GM23248 (cell line): ENCODE measurements around the gene KDM3B. TPM values are rescaled to one million over a fixed set of nuclear protein-coding genes. Genes with fewer than 3 reads are reported as not detected.
A peak's percentile ranks its signal among the peaks of the same experiment; 100 is the strongest.

ENCODE experiments used
- DNase-seq: peaks from one replicate; pipeline ENCODE4 v3.0.0-alpha.2; 2015
- H2AFZ ChIP-seq: fragments of 200-600 bp; sonication (generic); 2 replicates; pipeline ENCODE4 v1.6.1; 2016; ENCODE audit warnings: antibody characterized with exemption
- H3F3A ChIP-seq: fragments of 200-600 bp; sonication (generic); 2 replicates; pipeline ENCODE4 v1.6.1; 2016; ENCODE audit warnings: mild to moderate bottlenecking, antibody characterized with exemption, mixed run types; ENCODE audit not compliant: insufficient read depth
- H3K27ac ChIP-seq: fragments of 200-600 bp; sonication (generic); 2 replicates; pipeline ENCODE4 v1.5.1; 2016; ENCODE audit warnings: mild to moderate bottlenecking
- H3K27me3 ChIP-seq: fragments of 200-600 bp; sonication (generic); replicated peaks from 2 replicates; pipeline ENCODE4 v1.6.1; 2016; ENCODE audit warnings: mild to moderate bottlenecking; ENCODE audit not compliant: insufficient read depth
- H3K36me3 ChIP-seq: fragments of 200-600 bp; sonication (generic); 2 replicates; pipeline ENCODE4 v1.6.1; 2016; ENCODE audit warnings: low read depth, mild to moderate bottlenecking
- H3K4me1 ChIP-seq: fragments of 200-600 bp; sonication (generic); 2 replicates; pipeline ENCODE4 v1.6.1; 2016; ENCODE audit warnings: mild to moderate bottlenecking; ENCODE audit not compliant: insufficient read depth
- H3K4me2 ChIP-seq: fragments of 200-600 bp; sonication (generic); one replicate; pipeline ENCODE4 v1.6.1; 2016; ENCODE audit warnings: mild to moderate bottlenecking; ENCODE audit not compliant: unreplicated experiment
- H3K4me3 ChIP-seq: fragments of 200-600 bp; sonication (generic); 2 replicates; pipeline ENCODE4 v1.5.1; 2016; ENCODE audit warnings: mild to moderate bottlenecking
- H3K79me2 ChIP-seq: fragments of 200-600 bp; sonication (generic); 2 replicates; pipeline ENCODE4 v1.6.1; 2016; ENCODE audit warnings: mild to moderate bottlenecking; ENCODE audit not compliant: insufficient read depth
- H3K9ac ChIP-seq: fragments of 200-600 bp; sonication (generic); 2 replicates; pipeline ENCODE4 v1.6.1; 2016; ENCODE audit warnings: mild to moderate bottlenecking
- H3K9me2 ChIP-seq: fragments of 200-600 bp; sonication (generic); 2 replicates; pipeline ENCODE4 v1.6.1; 2016; ENCODE audit warnings: mixed run types, mild to moderate bottlenecking, moderate library complexity; ENCODE audit not compliant: insufficient read depth
- H3K9me3 ChIP-seq: fragments of 200-600 bp; sonication (generic); one replicate; pipeline ENCODE4 v1.6.1; 2017; ENCODE audit warnings: low read depth
- H4K20me1 ChIP-seq: fragments of 200-600 bp; sonication (generic); 2 replicates; pipeline ENCODE4 v1.6.0; 2016; ENCODE audit not compliant: insufficient read depth
- EZH2 ChIP-seq: fragments of 200-600 bp; sonication (generic); IDR thresholded peaks from 2 replicates; pipeline ENCODE4 v1.6.1; 2018; ENCODE audit warnings: antibody characterized with exemption, mild to moderate bottlenecking; ENCODE audit not compliant: insufficient read depth, poor library complexity, severe bottlenecking
- EZH2phosphoT487 ChIP-seq: fragments of 200-600 bp; sonication (generic); IDR thresholded peaks from 2 replicates; pipeline ENCODE4 v1.6.1; 2018; ENCODE audit warnings: antibody characterized with exemption, moderate library complexity, mild to moderate bottlenecking, low read depth; ENCODE audit not compliant: insufficient read depth
- WGBS, 2 experiments: methylation state at CpG; one replicate each; pipeline ENCODE4 v1.1.6; 2015 to 2017; ENCODE audit warnings: low lambda C conversion rate in 2 of 2, low coverage in 1 of 2; ENCODE audit errors: missing lambda C conversion rate in 2 of 2; 5-methylcytosine and 5-hydroxymethylcytosine counted together
- in situ Hi-C: fragments of 300-500 bp; cut with MboI; formaldehyde crosslinking; loops from 2 replicates; pipeline ENCODE4 v1.15.0; 2020
- polyA plus RNA-seq: library from polyadenylated mRNA; unstranded; fragments of >200 nt; fragmentation: Nextera tagmentation; extraction: Ambion mirVana; gene quantifications from 2 replicates; pipeline ENCODE4 v1.2.1, GENCODE V29; 2016
- total RNA-seq: library from RNA; depleted of rRNA; stranded (reverse); fragments of >200 nt; shearing (Covaris generic); gene quantifications from 2 replicates; pipeline ENCODE4 v1.2.3, GENCODE V29; 2014

The KDM3B gene
- total and polyA plus RNA-seq, 2 experiments from 2014 or later: 12.6 to 28.3 TPM

DNA sequence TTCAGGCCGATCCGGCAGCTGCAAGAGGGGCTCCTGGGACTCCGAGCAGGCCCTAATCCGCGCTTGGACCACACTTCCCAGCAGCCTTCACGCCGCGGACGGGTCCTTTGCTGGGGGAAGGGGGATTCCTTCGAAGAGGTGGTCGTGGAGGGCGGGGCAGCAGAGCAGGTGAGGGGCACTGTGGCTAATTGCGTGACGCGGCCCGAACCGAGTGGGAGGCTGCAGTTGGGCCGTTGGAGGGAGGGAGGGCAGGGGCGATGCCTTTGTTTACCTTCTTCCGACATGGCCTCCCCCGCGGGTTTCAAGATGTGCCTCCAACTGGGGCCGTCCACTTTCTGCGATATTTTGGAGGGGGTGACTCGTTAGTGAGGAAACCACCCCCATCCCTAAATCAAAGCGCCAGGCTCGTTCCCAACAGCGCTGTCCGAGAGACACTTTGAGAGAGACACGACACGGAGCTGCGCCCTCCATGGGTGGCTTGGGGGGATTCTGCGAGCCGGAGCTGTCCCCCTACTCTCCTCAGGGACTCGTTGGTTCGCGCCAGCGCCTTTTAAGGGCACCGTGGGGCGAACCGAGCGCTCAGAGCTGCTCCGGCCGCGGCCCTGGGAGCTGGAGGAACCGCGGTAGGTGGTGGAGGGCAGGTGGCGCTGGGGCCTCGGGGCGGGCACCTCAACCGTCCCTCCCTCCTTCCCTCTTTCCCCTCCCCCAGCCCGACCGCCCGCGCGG, 14.6 kb upstream of the KDM3B start, which contains the start of gene FAM53C:
Gene FAM53C, plus strand, starts transcription at position 582 of the 726 bp plus-strand sequence. CDS start 3,070 bp downstream, outside the sequence.
- H3K9ac ChIP-seq: peak within 1 kb of the TSS; percentile 95
- peaks cover 16% of the 10 kb centered on the region for H3K4me1 ChIP-seq
- H3K4me3 ChIP-seq: peak within 1 kb of the TSS; percentile 82
- no peaks in the 10 kb centered on the region for H3F3A ChIP-seq
- 0 to 1% methylated on average over 43 to 55 of the region's 56 CpGs for WGBS, 2 experiments
- peak within 1 kb of the TSS; percentile 92 for H3K27ac ChIP-seq
- H3K79me2 ChIP-seq: peaks cover 47% of the 10 kb centered on the region
- no peaks in the 10 kb centered on the region for H4K20me1 ChIP-seq
- H3K4me2 ChIP-seq: peak within 1 kb of the TSS; percentile 99
- no peaks in the 10 kb centered on the region for H3K27me3 ChIP-seq
- in situ Hi-C loops: no loop called here
- no peaks in the 10 kb centered on the region for H3K9me2 ChIP-seq
- H2AFZ ChIP-seq: peak within 1 kb of the TSS; percentile 90
- H3K36me3 ChIP-seq: peaks cover 7% of the 10 kb centered on the region; the same call in 1 of the 2 replicates
- peak; percentile 96 for DNase-seq
- H3K9me3 ChIP-seq: no peaks in the 10 kb centered on the region
- no peak for TF ChIP-seq EZH2phosphoT487
- no peak for TF ChIP-seq EZH2

DNA sequence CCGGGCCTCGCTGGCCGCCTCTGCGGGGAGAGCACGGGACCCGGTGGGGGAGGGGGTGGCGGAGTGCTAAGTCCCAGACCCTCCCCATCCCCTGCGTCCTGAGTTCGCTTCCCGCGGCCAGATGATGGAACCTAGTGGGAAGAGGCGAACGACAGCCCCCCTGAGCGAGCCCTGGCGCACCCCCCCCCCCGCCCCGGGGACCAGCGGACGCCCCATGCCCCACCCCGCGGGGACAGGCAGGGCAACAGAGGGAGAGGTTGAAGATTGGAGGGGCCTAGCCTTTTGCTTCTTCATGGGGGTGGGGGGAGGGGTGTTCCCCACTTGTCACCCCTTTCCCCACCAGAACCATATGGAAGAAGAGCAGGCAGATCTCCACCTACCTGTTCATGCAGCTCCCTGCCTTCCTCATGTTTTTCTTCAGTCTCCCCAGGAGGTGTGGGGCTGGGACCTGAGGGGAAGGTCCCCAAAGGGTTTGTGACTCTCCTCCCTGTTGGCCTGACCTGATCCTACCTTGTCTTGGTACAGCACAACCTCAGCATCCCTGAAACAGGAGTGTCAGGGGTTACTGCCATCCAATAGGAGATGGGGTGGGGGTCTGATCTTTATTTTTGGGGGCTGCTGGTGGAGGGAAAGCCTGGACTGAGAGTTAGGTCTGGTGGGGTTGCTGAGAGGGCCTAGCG, 13.9 kb upstream of the KDM3B start:
- H4K20me1 ChIP-seq: no peaks in the 10 kb centered on the region
- DNase-seq: no peak
- in situ Hi-C loops: no loop called here
- peak overlapping the region; percentile 92 for H3K27ac ChIP-seq
- H3K79me2 ChIP-seq: peaks cover 54% of the 10 kb centered on the region
- H3K36me3 ChIP-seq: peaks cover 14% of the 10 kb centered on the region; the same call in 1 of the 2 replicates
- peaks cover 16% of the 10 kb centered on the region for H3K4me1 ChIP-seq
- no peaks in the 10 kb centered on the region for H3K9me3 ChIP-seq
- peak overlapping the region; percentile 90 for H2AFZ ChIP-seq
- 0 to 1% methylated on average over 1 to 21 of the region's 22 CpGs for WGBS, 2 experiments
- H3K9me2 ChIP-seq: no peaks in the 10 kb centered on the region
- H3F3A ChIP-seq: no peaks in the 10 kb centered on the region
- no peaks in the 10 kb centered on the region for H3K27me3 ChIP-seq
- H3K9ac ChIP-seq: peak overlapping the region; percentile 95
- peak overlapping the region; percentile 99 for H3K4me2 ChIP-seq
- TF ChIP-seq EZH2phosphoT487 (no peak), EZH2 (no peak)
- H3K4me3 ChIP-seq: peak overlapping the region; percentile 82

DNA sequence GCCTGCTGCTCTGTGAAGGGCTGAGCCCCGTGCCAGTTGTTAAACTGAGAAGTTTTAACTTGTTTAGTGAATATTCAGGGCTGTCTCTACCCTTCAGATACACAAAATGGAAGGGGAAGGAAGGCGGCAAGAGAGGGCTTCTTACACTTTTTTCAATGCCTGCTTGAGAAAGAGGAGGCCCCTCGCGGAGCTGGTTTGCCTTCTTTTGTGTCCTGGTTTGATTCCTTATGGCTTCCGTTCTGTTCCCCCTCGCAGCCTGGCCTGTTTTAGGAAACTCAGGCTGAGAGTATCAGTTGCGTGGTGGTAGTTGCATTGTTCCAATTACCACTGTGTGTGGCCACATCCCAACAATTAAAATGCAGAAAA, 13.4 kb upstream of the KDM3B start:
- H3K27ac ChIP-seq: peak overlapping the region; percentile 92
- H3K9me2 ChIP-seq: no peaks in the 10 kb centered on the region
- peak overlapping the region; percentile 95 for H3K9ac ChIP-seq
- peak; percentile 57 for DNase-seq
- peak overlapping the region; percentile 82 for H3K4me3 ChIP-seq
- 2 to 4% methylated on average over 7 of the region's 7 CpGs for WGBS, 2 experiments
- TF ChIP-seq EZH2: no peak
- no peak for TF ChIP-seq EZH2phosphoT487
- no peaks in the 10 kb centered on the region for H4K20me1 ChIP-seq
- in situ Hi-C loops: no loop called here
- H3K4me1 ChIP-seq: peaks cover 16% of the 10 kb centered on the region
- H3K36me3 ChIP-seq: peaks cover 19% of the 10 kb centered on the region; the same call in 1 of the 2 replicates
- H3F3A ChIP-seq: no peaks in the 10 kb centered on the region
- no peaks in the 10 kb centered on the region for H3K27me3 ChIP-seq
- H2AFZ ChIP-seq: peak overlapping the region; percentile 90
- H3K4me2 ChIP-seq: peak overlapping the region; percentile 99
- no peaks in the 10 kb centered on the region for H3K9me3 ChIP-seq
- peaks cover 60% of the 10 kb centered on the region for H3K79me2 ChIP-seq

DNA sequence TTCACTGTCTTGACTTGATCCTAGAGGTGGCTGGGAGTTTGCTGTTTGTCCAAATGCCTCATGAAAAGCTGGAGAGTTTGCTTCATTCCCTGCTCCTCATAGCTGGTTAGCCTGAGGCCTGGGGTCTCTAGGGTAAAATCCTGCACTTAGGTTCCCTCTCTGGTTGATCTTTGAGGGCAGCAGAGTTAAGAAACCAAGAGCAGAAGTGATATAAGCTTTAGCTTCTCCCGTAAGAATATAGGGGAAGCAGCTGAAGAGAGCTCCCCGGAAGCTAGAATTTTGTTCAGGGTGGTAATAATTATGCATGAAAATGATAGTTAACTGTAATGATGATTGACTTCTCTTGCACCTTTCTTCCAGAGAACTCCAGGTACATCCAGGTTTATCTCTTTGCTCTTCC, 13.0 kb upstream of the KDM3B start:
- Histone ChIP-seq H3K79me2 (peaks cover 64% of the 10 kb centered on the region), H3K27ac (peak overlapping the region; percentile 92), H3K9me2 (no peaks in the 10 kb centered on the region), H3F3A (no peaks in the 10 kb centered on the region), H3K36me3 (peaks cover 23% of the 10 kb centered on the region), H3K4me1 (peaks cover 16% of the 10 kb centered on the region), H3K9me3 (no peaks in the 10 kb centered on the region), H4K20me1 (no peaks in the 10 kb centered on the region), H3K27me3 (no peaks in the 10 kb centered on the region), H3K4me2 (peak overlapping the region; percentile 99), H3K9ac (peak overlapping the region; percentile 95), H3K4me3 (peak overlapping the region; percentile 82), H2AFZ (peak overlapping the region; percentile 90)
- DNase-seq: no peak
- in situ Hi-C loops: no loop called here
- WGBS, 2 experiments: 55 to 56% methylated on average over 2 of the region's 2 CpGs
- no peak for TF ChIP-seq EZH2
- TF ChIP-seq EZH2phosphoT487: no peak
